Type B pancreatic cell (in vitro differentiated cells): Measurements from ENCODE around the gene APCDD1L. TPM values are rescaled to one million over a fixed set of nuclear protein-coding genes. Genes with fewer than 3 reads are reported as not detected.
A peak's percentile ranks its signal among the peaks of the same experiment; 100 is the strongest.
"Not testable (repeated sequence)": the region's sequence is repeated elsewhere in the genome, so short reads cannot be mapped to it uniquely, and the experiment has no call there.

Experiments used
- DNase-seq: peaks from one replicate; pipeline ENCODE4 v3.0.0; 2021; ENCODE audit warnings: mixed read lengths; ENCODE audit not compliant: unreplicated experiment; ENCODE audit errors: extremely low spot score
- H3K27ac Mint-ChIP-seq: 2 replicates; pipeline ENCODE4 v1.8.0; 2021; ENCODE audit warnings: mild to moderate bottlenecking, mixed read lengths
- H3K27me3 Mint-ChIP-seq: 2 replicates; pipeline ENCODE4 v1.8.0; 2021; ENCODE audit warnings: mixed read lengths
- H3K36me3 Mint-ChIP-seq: 2 replicates; pipeline ENCODE4 v1.8.0; 2021; ENCODE audit warnings: mixed read lengths
- H3K4me1 Mint-ChIP-seq: one replicate; pipeline ENCODE4 v1.8.0; 2021; ENCODE audit warnings: mixed read lengths; ENCODE audit not compliant: unreplicated experiment
- H3K4me3 Mint-ChIP-seq: 2 replicates; pipeline ENCODE4 v1.8.0; 2021; ENCODE audit warnings: mild to moderate bottlenecking, mixed read lengths
- H3K9me3 Mint-ChIP-seq: 2 replicates; pipeline ENCODE4 v1.8.0; 2021; ENCODE audit warnings: mixed read lengths
- total RNA-seq: library from RNA; stranded (reverse); gene quantifications from 2 replicates; pipeline ENCODE4 v1.2.1, GENCODE V29; 2021; ENCODE audit warnings: low replicate concordance
- TF ChIP-seq, protein P1 (sequence below): fragments of 200-600 bp; sonication (generic); conservative IDR thresholded peaks from 2 replicates; pipeline ENCODE4 v1.5.0; 2021; ENCODE audit warnings: antibody characterized with exemption, mild to moderate bottlenecking

APCDD1L gene
- total RNA-seq, 1 donor from 2014 or later: 0.53 TPM

DNA sequence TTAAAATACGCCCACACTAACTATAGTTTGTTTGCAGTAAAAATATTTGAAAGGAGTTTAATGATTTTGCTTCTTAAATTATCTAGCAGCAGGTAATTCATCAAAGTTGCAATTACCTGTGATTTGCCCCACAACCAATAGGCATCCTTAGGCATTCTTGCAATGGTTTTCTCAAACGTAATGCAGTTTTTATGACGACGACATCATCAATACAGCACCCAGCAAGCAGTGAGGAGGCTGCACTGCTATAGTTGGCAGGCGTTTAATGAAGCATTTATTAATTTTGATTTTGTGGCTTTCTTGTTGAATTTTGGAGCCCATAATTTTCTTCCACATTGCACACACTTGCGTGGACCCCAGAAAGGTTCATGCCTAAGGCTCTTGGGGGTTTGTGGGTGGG is 28.1 kb upstream of the APCDD1L start:
- DNase-seq: no peak
- TF ChIP-seq, protein P1, sequence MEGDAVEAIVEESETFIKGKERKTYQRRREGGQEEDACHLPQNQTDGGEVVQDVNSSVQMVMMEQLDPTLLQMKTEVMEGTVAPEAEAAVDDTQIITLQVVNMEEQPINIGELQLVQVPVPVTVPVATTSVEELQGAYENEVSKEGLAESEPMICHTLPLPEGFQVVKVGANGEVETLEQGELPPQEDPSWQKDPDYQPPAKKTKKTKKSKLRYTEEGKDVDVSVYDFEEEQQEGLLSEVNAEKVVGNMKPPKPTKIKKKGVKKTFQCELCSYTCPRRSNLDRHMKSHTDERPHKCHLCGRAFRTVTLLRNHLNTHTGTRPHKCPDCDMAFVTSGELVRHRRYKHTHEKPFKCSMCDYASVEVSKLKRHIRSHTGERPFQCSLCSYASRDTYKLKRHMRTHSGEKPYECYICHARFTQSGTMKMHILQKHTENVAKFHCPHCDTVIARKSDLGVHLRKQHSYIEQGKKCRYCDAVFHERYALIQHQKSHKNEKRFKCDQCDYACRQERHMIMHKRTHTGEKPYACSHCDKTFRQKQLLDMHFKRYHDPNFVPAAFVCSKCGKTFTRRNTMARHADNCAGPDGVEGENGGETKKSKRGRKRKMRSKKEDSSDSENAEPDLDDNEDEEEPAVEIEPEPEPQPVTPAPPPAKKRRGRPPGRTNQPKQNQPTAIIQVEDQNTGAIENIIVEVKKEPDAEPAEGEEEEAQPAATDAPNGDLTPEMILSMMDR: no peak
- Mint-ChIP-seq H3K4me3 (no peak overlapping the region), H3K27ac (no peak overlapping the region), H3K4me1 (peaks cover 40% of the 10 kb centered on the region), H3K9me3 (peaks cover 6% of the 10 kb centered on the region), H3K36me3 (no peaks in the 10 kb centered on the region), H3K27me3 (peaks cover 19% of the 10 kb centered on the region)

GRCh38 chr20:58542411-58543095 is 27.4 kb upstream of the APCDD1L start:
- Mint-ChIP-seq H3K4me1 (peaks cover 33% of the 10 kb centered on the region), H3K9me3 (peaks cover 12% of the 10 kb centered on the region), H3K27me3 (peaks cover 13% of the 10 kb centered on the region), H3K4me3 (no peak overlapping the region), H3K36me3 (no peaks in the 10 kb centered on the region), H3K27ac (no peak overlapping the region)
- TF ChIP-seq, protein P1: no peak
- DNase-seq: peak; percentile 63

DNA sequence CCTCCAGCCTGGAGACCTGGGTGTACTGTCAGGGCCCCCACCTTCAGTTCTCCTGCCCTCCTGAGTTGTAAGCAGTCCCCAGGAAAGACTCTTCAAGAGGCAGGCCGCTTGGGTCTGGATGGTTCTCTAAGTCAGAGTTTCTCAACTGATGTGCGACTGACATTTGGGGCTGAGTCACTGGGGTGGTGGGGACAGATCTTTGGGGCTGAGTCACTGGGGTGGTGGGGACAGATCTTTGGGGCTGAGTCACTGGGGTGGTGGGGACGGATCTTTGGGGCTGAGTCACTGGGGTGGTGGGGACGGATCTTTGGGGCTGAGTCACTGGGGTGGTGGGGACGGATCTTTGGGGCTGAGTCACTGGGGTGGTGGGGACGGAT is 26.8 kb upstream of the APCDD1L start:
- H3K9me3 Mint-ChIP-seq: peaks cover 12% of the 10 kb centered on the region

GRCh38 chr20:58538752-58539151 is 23.6 kb upstream of the APCDD1L start:
- H3K36me3 Mint-ChIP-seq: no peaks in the 10 kb centered on the region
- H3K27me3 Mint-ChIP-seq: peaks cover 7% of the 10 kb centered on the region
- H3K9me3 Mint-ChIP-seq: peaks cover 12% of the 10 kb centered on the region
- TF ChIP-seq, protein P1: no peak
- H3K4me3 Mint-ChIP-seq: no peak overlapping the region
- peak; percentile 20 for DNase-seq
- H3K27ac Mint-ChIP-seq: no peak overlapping the region
- peaks cover 14% of the 10 kb centered on the region for H3K4me1 Mint-ChIP-seq

More for the DNA sequence above, 26.8 kb upstream of the APCDD1L start:
- DNase-seq: peak; percentile 32
- peaks cover 28% of the 10 kb centered on the region for H3K4me1 Mint-ChIP-seq
- not testable (repeated sequence) for H3K27ac Mint-ChIP-seq, H3K27me3 Mint-ChIP-seq, H3K4me3 Mint-ChIP-seq, H3K36me3 Mint-ChIP-seq

- no peak overlapping the region for H3K4me3 Mint-ChIP-seq
- H3K27me3 Mint-ChIP-seq: peaks cover 7% of the 10 kb centered on the region
- H3K27ac Mint-ChIP-seq: no peak overlapping the region
- H3K4me1 Mint-ChIP-seq: peaks cover 12% of the 10 kb centered on the region
- H3K36me3 Mint-ChIP-seq: no peaks in the 10 kb centered on the region
- TF ChIP-seq, protein P1: no peak
- no peak for DNase-seq
- peaks cover 12% of the 10 kb centered on the region for H3K9me3 Mint-ChIP-seq
Measured at GRCh38 chr20:58537831-58538230, 22.6 kb upstream of the APCDD1L start.

DNA sequence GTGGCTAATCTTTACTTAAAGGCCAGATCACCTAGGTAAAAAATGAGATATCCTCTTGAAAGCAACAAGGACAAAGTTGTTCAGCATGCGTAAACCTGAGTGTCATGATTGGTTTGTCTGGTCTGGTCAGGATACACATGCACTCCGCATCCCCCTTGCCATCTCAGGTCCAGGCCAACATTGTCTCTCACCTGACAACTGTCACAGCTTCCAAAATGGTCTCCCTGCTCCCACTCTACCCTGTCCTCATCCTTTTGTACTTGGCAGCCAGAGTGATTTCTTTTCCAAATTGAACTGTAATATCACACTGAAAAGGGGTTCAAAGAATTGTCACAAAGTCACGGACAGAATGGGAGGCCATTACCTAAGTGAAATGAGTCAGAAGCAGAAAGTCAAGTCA is 21.1 kb upstream of the APCDD1L start:
- Mint-ChIP-seq H3K4me1 (peaks cover 9% of the 10 kb centered on the region), H3K9me3 (peaks cover 26% of the 10 kb centered on the region), H3K4me3 (no peak overlapping the region), H3K27me3 (peaks cover 2% of the 10 kb centered on the region), H3K36me3 (no peaks in the 10 kb centered on the region), H3K27ac (no peak overlapping the region)
- DNase-seq: peak; percentile 15
- TF ChIP-seq, protein P1: no peak
